ENCODE results near the gene ERF.

DNA sequence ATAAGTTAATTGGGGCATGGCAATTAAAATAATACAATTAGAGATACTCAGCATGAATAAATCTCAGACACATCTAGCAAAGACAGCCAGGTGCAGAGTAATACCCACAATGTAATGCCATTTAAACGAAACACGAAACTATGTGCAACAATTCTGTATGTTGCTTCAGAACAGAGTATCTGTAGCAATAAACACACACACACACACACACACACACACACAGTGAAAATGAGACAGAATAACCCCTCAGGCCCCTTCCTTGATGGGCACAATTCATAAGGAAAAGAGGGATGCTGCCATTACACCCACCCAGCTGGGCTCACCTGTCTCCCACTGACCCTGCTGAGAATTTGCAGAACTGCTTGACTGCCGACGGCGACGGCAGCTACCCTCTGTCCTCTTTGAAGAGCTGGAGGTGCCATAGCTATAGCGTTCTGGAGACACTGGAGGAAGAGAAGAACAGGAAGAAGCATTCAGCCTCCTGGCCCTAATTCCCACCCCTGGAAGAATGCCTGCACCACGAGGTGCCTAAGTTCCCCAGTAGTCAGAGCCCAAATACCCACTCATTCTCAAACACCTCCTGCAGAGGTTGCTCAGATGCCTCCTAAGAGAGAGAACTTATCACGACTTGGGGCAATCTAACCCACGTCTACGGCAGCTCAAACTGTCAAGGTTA is 40.0 kb downstream of the ERF start:
- TF ChIP-seq RFX5 (IDR thresholded peaks at IDR 0.05; ENCODE audit: low read length) (no peak), EP300 (IDR thresholded peaks at IDR 0.05; ENCODE audit: borderline replicate concordance in 1 of 2, low read depth in 1 of 2, low read length in 1 of 2) (no peak), TAF1 (IDR thresholded peaks at IDR 0.05; ENCODE audit: borderline replicate concordance, low read depth, low read length) (no peak), POLR2AphosphoS5 (IDR thresholded peaks at IDR 0.05; ENCODE audit: low read depth, low read length) (no peak), SIN3A (IDR thresholded peaks at IDR 0.05; ENCODE audit: borderline replicate concordance, low read depth, low read length) (no peak)
- TF ChIP-seq, protein P1, sequence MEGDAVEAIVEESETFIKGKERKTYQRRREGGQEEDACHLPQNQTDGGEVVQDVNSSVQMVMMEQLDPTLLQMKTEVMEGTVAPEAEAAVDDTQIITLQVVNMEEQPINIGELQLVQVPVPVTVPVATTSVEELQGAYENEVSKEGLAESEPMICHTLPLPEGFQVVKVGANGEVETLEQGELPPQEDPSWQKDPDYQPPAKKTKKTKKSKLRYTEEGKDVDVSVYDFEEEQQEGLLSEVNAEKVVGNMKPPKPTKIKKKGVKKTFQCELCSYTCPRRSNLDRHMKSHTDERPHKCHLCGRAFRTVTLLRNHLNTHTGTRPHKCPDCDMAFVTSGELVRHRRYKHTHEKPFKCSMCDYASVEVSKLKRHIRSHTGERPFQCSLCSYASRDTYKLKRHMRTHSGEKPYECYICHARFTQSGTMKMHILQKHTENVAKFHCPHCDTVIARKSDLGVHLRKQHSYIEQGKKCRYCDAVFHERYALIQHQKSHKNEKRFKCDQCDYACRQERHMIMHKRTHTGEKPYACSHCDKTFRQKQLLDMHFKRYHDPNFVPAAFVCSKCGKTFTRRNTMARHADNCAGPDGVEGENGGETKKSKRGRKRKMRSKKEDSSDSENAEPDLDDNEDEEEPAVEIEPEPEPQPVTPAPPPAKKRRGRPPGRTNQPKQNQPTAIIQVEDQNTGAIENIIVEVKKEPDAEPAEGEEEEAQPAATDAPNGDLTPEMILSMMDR (IDR thresholded peaks at IDR 0.05) = no peak

Data from SK-N-SH (cell line).